HG02938 (cell line): Measurements from ENCODE around the gene BEST2.
"Not testable (repeated sequence)": the region's sequence is repeated elsewhere in the genome, so short reads cannot be mapped to it uniquely, and the experiment has no call there.

ENCODE experiments used
- ATAC-seq: cut with Tn5 transposase; IDR thresholded peaks from one replicate; pipeline ENCODE4 v1.9.1; 2021; ENCODE audit warnings: mild to moderate bottlenecking, moderate library complexity; ENCODE audit not compliant: unreplicated experiment

The BEST2 gene

GRCh38 chr19:12751635-12752034, at the start of gene BEST2:
TSS of gene BEST2 (plus strand) at chr19:12751791. CDS start at chr19:12752593, 802 bp downstream.
- ATAC-seq: no peak

GRCh38 chr19:12703046-12703445, 48.5 kb upstream of the BEST2 start:
- no peak for ATAC-seq

GRCh38 chr19:12705169-12705568, 46.4 kb upstream of the BEST2 start:
- no peak for ATAC-seq

- ATAC-seq: no peak
These were observed 45.8 kb upstream of the BEST2 start for GRCh38 chr19:12705654-12706331.

- ATAC-seq: no peak
These were observed 45.3 kb upstream of the BEST2 start for GRCh38 chr19:12706332-12706718.

- no peak for ATAC-seq
These were observed 43.0 kb upstream of the BEST2 start for GRCh38 chr19:12708641-12709040.

GRCh38 chr19:12711187-12711586, 40.4 kb upstream of the BEST2 start:
- no peak for ATAC-seq

GRCh38 chr19:12712077-12712476, 39.5 kb upstream of the BEST2 start:
- ATAC-seq: not testable (repeated sequence)

GRCh38 chr19:12713304-12713703, 38.3 kb upstream of the BEST2 start:
- ATAC-seq: not testable (repeated sequence)

- ATAC-seq: no peak
These were observed 36.5 kb upstream of the BEST2 start for GRCh38 chr19:12715102-12715501.

GRCh38 chr19:12715929-12716328, 35.7 kb upstream of the BEST2 start:
- ATAC-seq: no peak

- no peak for ATAC-seq
These were observed 31.3 kb upstream of the BEST2 start for GRCh38 chr19:12720296-12720695.

- ATAC-seq: no peak
These were observed 30.5 kb upstream of the BEST2 start for GRCh38 chr19:12720851-12721655.

- ATAC-seq: no peak
These were observed 29.7 kb upstream of the BEST2 start for GRCh38 chr19:12721656-12722565.

- peak; percentile 76 for ATAC-seq
These were observed 28.8 kb upstream of the BEST2 start for GRCh38 chr19:12722566-12723380.

- no peak for ATAC-seq
These were observed 28.3 kb upstream of the BEST2 start for GRCh38 chr19:12723381-12723640.

GRCh38 chr19:12723641-12724426, 27.8 kb upstream of the BEST2 start, which contains the start of gene TNPO2:
TSS of gene TNPO2 (minus strand) at chr19:12723932. CDS start at chr19:12720977, 2,955 bp downstream.
- ATAC-seq: no peak

GRCh38 chr19:12725612-12726011, 26.0 kb upstream of the BEST2 start:
- not testable (repeated sequence) for ATAC-seq

- ATAC-seq: no peak
These were observed 24.6 kb upstream of the BEST2 start for GRCh38 chr19:12726988-12727316.
